HG03196 (cell line): Measurements from ENCODE around the gene MKI67.
"Not testable (repeated sequence)": the region's sequence is repeated elsewhere in the genome, so short reads cannot be mapped to it uniquely, and the experiment has no call there.

Experiments used
- ATAC-seq: cut with Tn5 transposase; IDR thresholded peaks from one replicate; pipeline ENCODE4 v1.9.1; 2021; ENCODE audit not compliant: unreplicated experiment

The MKI67 gene

GRCh38 chr10:128125944-128126764, at the start of gene MKI67:
Gene MKI67, minus strand, starts transcription at chr10:128126423. Its CDS starts 756 bp downstream, at chr10:128125667.
- peak; percentile 88 for ATAC-seq

DNA sequence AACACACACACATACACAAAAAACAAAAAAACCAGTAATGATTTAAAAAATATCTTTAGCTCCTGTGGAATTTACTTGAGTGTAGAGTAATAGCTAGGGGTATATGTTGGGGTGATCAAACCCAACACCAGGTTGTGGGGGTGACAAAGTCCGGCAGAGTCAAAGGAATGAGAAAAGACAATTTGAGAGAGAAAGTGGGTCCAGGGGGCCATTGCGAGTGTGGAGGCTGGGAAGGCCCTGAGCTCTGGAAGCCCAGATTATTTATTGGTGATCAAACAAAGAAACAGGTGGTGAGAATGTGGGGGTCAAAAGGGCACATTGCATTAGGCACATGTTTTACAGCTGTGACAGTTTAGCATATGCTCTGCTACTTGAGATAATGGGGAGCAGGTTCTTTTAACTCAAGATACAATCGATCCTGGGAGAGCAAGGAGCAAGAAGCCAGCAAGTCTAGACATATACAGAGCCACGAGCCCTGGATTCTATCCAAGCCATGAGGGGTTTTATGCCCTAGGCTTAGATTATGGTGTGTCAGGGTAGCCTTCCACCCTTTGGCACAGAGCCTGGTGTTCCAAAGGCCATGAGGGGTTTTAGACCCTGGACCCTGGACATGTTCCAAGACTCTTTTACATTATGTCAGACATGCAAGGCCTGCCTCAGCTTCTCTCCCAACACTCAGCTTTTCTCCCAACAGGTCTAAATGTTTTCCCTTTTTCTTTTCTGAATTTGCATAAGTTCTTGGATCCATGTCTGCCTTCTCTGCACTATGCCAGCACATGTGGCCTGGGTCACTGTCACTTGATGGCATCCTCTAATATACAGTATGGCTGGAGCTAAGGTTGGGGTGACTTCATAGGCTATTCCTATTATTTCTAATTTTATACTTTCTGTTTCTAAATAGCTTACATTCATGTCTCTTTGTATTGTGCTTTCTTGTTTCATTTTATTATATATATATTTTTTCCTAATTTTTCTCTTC, 48.6 kb upstream of the MKI67 start:
- ATAC-seq, result no peak

DNA sequence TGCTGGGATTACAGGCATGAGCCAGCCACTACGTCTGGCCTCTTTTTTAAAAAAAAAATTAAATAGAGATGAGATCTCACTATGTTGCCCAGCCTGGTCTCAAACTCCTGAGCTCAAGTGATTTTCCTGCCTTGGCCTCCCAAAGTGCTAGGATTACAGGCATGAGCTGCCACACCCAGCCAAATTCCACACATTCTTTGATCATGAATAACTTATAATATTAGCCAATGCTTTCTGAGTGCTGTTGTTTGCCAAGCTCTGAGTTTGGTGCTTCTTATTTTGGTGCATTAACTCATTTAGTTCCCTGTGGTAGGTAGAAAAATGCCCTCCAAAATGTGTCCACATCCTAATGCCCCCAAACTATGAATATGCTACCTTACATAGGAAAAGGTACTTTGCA, 47.2 kb upstream of the MKI67 start:
- no peak for ATAC-seq

- ATAC-seq, result no peak
Observed at GRCh38 chr10:128172756-128173155, 46.5 kb upstream of the MKI67 start.

GRCh38 chr10:128169811-128170379, 43.7 kb upstream of the MKI67 start:
- no peak for ATAC-seq

DNA sequence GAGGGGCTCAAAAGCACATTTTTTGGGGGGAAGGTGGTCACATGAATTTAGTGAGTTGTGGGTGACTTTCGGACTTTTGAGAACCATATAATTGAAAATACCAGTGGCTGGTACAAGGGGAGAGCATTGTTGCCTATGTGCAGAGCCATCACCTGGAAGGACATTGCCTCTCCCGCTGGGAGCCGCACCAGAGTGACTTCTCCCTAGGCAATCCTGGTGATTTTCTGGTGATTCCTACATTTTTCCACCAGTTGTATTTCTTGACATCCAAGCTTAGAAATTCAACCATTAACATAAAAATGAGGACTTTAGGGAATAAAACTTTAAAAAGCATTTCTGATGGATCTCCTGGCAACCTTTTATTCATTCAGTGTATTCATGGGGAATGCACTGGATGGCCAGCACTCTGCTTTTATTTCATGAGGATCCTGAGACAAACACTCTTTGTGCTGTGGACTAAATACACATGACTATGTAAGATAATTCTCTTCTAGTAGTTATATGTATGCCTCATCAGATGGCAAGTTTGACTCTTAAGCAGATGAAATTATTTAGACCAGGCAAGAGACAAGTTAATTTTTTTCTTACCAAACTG, 41.8 kb upstream of the MKI67 start:
- ATAC-seq, result no peak

- not testable (repeated sequence) for ATAC-seq
Observed at GRCh38 chr10:128167123-128167522, 40.9 kb upstream of the MKI67 start.

DNA sequence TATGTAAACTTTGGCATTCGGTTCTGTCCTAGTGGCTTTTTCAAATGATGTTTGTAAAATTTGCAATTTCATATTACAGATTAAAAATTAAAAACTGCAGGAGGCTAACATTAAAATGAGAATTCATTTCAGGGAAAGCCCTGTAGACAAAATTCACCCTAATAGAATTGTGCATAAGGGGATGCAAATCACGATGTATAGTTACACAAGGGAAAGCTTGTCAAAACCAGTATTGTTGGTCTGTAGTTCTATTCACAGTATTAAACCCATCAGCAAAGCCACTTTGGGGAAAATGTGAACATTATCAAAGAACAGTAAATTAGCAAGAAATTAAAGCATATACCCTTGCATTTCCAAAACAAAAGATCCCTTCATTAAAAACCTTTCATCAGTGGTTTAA, 39.9 kb upstream of the MKI67 start:
- no peak for ATAC-seq

- no peak for ATAC-seq
Observed at GRCh38 chr10:128165536-128165935, 39.3 kb upstream of the MKI67 start.

- no peak for ATAC-seq
Observed at GRCh38 chr10:128163701-128164100, 37.5 kb upstream of the MKI67 start.

- ATAC-seq, result no peak
Observed at GRCh38 chr10:128161031-128161430, 34.8 kb upstream of the MKI67 start.

DNA sequence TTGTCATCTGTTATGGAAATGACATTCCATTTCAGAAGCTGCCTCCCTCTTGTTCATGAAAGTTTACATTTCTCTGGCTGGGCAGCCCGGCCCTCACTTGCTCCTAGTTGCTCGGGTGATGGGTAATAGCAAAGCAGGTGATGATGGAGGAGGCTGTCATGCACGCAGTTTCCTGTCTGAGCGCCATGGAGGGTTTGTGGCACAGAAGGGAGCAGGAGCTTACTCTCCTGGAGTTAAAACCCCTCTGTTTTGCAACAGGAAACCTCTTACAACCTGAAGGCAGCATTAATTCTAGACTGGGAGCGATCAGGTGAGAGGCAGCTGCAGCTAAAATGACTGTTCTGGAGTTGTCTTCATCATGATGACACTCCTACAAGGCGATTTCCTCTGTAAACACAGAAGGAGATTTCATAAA, 34.1 kb upstream of the MKI67 start:
- ATAC-seq, result no peak

DNA sequence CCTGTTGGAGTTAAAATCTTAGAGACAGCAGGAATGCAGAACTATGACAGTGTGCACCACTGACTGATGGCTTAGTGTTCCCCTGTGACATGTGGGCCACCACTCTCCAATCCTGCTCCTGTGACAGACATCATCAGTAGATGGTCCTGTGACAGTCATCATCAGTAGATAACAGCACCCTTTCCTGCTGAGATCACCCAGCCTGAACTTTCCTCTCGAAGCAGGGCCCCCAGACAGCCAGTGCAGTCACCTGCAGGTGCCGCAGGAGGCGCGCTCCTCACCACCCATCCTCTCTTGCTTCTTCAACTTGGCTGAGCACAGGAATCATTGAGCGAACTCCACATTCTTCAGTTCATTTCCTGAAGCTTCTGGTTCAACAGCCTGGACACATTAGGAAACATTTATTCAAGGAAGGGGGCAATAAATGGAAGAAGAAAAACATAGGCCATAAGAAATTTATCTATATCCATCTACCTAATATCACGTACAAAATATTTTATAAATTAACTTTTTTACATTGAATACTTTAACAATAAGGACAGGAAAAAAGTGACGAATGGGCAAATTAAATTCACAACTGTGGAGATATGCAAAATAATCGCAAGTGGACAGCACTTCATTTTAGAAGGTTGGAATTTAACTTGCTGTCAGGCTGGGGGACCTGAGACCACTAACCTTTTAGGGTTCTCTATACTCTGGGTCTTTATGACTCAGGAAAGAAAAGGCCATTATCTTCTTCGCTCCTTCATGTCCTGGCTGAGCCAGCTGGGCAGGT, 32.0 kb upstream of the MKI67 start:
- no peak for ATAC-seq

DNA sequence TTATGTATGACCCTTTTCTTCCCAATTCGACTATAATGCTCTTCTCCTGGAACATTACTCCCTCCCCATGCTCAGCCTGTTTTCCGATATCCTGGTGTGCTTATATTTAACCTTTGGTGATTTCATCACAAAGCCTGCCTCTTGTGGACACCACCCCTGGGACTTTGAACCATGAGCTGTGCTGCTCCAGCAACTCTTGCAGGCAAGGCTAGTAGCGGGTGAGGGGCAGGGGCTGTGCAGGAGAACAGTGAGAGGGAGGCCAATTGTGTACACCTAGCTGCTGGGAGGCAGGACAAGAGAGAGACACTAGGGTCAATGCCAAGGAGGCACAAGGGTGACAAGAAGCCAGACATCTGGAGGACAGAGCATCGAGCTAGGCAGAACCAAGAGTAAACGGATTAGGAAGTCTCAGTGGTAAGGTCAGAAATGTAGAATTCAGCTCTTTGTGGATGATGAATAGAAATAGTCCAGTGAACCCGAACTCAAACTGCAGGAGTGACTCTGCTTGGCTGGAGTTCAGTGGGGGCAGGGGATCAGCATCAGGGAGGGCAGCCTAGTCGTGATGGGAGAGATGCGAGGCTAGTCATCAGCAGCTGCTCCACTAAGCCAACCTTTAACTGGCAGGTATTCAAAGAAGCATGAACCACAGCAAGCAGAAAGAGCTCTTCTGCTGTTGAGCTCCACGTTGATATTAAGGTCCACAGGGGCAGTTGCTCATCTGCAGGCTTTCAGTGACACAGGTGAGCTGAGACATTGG, 31.0 kb upstream of the MKI67 start:
- no peak for ATAC-seq

DNA sequence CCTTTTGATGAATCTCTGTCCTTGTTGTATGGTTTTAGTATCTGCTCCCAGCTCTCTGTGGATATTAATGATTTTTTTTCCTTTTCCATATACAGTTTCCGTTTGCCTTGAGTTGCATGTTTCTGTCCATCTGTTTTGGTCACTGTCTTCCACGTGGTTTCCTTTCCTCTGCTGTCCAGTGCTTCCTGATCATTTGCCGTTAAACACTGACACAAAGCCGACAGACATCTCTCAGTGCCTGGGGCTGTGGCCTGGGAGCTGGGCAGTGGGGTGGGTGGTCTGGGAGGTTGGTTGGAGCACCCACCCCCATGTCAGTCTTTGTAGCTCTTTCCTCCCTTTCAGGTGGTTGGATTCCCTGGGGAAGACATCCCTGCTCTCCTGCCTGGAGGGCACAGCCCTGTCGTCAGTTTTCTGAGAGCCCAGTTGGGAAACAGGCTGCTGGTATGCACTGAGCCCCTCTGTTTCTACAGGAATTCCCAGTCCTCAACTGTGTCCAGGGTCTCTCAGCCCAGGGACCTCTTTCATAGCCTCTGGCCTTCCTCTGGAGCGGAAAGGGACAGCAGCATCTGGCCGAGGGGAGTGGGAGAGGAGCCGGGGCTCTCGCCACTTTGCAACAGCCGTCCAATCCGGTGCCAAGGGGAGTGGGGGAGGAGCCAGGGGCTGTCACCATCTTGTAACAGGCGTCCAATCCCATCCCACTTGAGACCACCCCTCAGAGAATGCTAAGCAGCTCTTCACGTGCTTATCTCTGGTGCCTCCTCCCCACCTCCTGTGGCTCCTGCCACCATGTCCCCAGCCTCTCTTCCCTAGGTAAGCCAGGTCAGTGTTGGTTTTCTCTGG, 26.7 kb upstream of the MKI67 start:
- ATAC-seq, result no peak

DNA sequence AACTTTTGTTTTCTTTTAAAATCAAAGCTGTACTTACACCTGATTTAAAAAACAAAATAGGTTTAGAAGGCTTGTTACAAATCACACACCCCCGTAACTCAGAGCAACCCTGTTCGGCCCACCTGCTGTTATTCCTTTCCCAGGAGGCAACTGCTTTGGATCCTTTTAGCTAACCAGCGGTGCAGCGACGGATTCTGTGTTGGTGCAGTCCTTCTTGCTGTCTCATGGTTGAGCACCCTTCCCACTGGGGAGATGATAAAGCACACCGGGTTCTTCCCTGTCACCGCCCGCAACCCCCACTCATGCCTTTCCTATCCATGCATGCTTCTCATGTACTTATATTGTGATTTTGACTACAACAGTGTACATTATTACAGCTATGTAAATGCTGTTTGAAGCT, 24.8 kb upstream of the MKI67 start:
- no peak for ATAC-seq

- no peak for ATAC-seq
Observed at GRCh38 chr10:128150561-128150960, 24.3 kb upstream of the MKI67 start.

DNA sequence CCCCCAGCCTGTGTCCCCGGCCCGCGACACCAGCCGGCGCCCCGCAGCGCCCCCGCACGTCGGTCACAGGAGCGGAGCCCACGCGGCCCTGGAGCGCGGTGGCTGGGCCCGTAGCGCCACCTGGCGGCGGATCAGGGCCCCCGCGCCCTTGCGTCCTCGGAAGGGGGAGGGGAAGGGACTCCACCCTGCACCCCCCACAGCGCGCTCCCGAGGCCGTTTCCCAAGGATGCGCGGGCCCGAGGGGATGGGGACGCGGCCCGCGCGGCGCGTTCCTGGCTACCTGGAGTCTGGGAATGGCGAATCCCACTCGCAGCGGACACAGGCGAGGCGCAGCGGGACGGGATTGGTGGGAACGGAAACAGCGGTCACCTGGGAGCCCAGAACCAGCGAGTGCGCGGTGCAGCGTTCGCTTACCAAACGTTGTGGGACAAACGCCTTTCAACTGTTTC, 23.8 kb upstream of the MKI67 start:
- peak; percentile 85 for ATAC-seq
